Measurements from ENCODE around the gene TNK1. TPM values are rescaled to one million over a fixed set of nuclear protein-coding genes. Genes with fewer than 3 reads are reported as not detected.

The TNK1 gene
- total and polyA plus RNA-seq, 2 of the 8 experiments (the other 6 are each of a cell fraction or from before 2014, with no cell fraction given), result 7.6 to 9.5 TPM

GRCh38 chr17:7383742-7384488 lies 3.0 kb downstream of the TNK1 start (continued):
- TF ChIP-seq POLR2A (IDR thresholded peaks at IDR 0.05; ENCODE audit: control extremely low read depth in 1 of 2, low read depth in 2 of 2, low read length in 2 of 2) (peak in 1 of 2 experiments; percentile 28; a peak in 1 of 3 replicates), RXRA (IDR thresholded peaks at IDR 0.05; ENCODE audit: insufficient read depth, low read depth, low read length) (no peak), E2F6 (IDR thresholded peaks at IDR 0.05) (peak; percentile 91), RBBP5 (IDR thresholded peaks at IDR 0.05; ENCODE audit: borderline replicate concordance, low read depth, low read length) (0 out of 2 replicates have a peak, but pooled peaks have one; percentile 1), YY1 (IDR thresholded peaks at IDR 0.05; ENCODE audit: low read depth, low read length) (peak; percentile 48), KDM4A (IDR thresholded peaks at IDR 0.05; ENCODE audit: low read depth, low read length, severe bottlenecking) (peak; percentile 65)
